IMR-90 (cell line): ENCODE measurements around the gene SLC35B4. TPM values are rescaled to one million over a fixed set of nuclear protein-coding genes. Genes with fewer than 3 reads are reported as not detected.
A peak's percentile ranks its signal among the peaks of the same experiment; 100 is the strongest.

Experiments used
- ATAC-seq: fragments of 200-7000 bp; cut with Tn5 transposase; 2 replicates; pipeline ENCODE4 v1.9.1; 2020; ENCODE audit warnings: low read depth, mild to moderate bottlenecking, moderate library complexity
- BruUV-seq: library from RNA; stranded (reverse); fragments of 400-500 nt; replicated peaks from 2 replicates; lab custom pipeline; 2021; lab: Mats Ljungman, UMichigan
- CTCF ChIA-PET: fragments of 300-600 bp; formaldehyde crosslinking; extraction: SDS; loops from one replicate; lab custom pipeline; 2021; ENCODE audit warnings: antibody characterized with exemption; lab: Yijun Ruan, JAX
- POLR2A ChIA-PET: fragments of 300-600 bp; sonication (Branson Sonifier 250); formaldehyde crosslinking; loops from one replicate; lab custom pipeline; 2022; ENCODE audit warnings: antibody characterized with exemption; ENCODE audit not compliant: unreplicated experiment; lab: Charles Lee
- DNase-seq: peaks from one replicate; pipeline ENCODE4 v3.0.0; 2013
- H2AFZ ChIP-seq: replicated peaks from 2 replicates; pipeline ENCODE3; 2013; ENCODE audit warnings: low read length, mild to moderate bottlenecking; ENCODE audit not compliant: poor library complexity
- H2AK5ac ChIP-seq: 2 replicates; pipeline ENCODE4 v1.6.1; 2013; ENCODE audit warnings: low read depth, low read length, inconsistent platforms
- H2AK9ac ChIP-seq: replicated peaks from 2 replicates; pipeline ENCODE3; 2013; ENCODE audit warnings: mild to moderate bottlenecking, low read depth, low read length, moderate library complexity; ENCODE audit not compliant: poor library complexity
- H2BK120ac ChIP-seq: 2 replicates; pipeline ENCODE4 v1.6.1; 2013; ENCODE audit warnings: low read depth, low read length, inconsistent platforms
- H2BK15ac ChIP-seq: 3 replicates; pipeline ENCODE4 v1.6.1; 2013; ENCODE audit warnings: low read depth, low read length, inconsistent platforms
- H2BK20ac ChIP-seq: 2 replicates; pipeline ENCODE4 v1.6.1; 2013; ENCODE audit warnings: low read depth, mild to moderate bottlenecking, inconsistent platforms, low read length, moderate library complexity
- H2BK5ac ChIP-seq: 2 replicates; pipeline ENCODE4 v1.6.1; 2013; ENCODE audit warnings: mild to moderate bottlenecking, low read depth, low read length, inconsistent platforms; ENCODE audit not compliant: poor library complexity, severe bottlenecking
- H3K14ac ChIP-seq: replicated peaks from 2 replicates; pipeline ENCODE4 v1.6.1; 2013; ENCODE audit warnings: low read depth, low read length, inconsistent platforms
- H3K18ac ChIP-seq: 2 replicates; pipeline ENCODE4 v1.6.1; 2013; ENCODE audit warnings: low read depth, low read length, control low read depth
- H3K23ac ChIP-seq: 2 replicates; pipeline ENCODE4 v1.6.1; 2013; ENCODE audit warnings: low read depth, low read length, inconsistent platforms
- H3K27ac ChIP-seq: 2 replicates; pipeline ENCODE4 v1.5.1; 2013; ENCODE audit warnings: mild to moderate bottlenecking, control low read depth, low read length; ENCODE audit not compliant: insufficient read depth
- H3K27me3 ChIP-seq: 2 replicates; pipeline ENCODE4 v1.6.1; 2013; ENCODE audit warnings: low read length; ENCODE audit not compliant: control insufficient read depth, insufficient read depth
- H3K36me3 ChIP-seq: 2 replicates; pipeline ENCODE4 v1.6.1; 2013; ENCODE audit warnings: low read length, mixed read lengths; ENCODE audit not compliant: control insufficient read depth, insufficient read depth
- H3K4ac ChIP-seq: 2 replicates; pipeline ENCODE4 v1.6.1; 2013; ENCODE audit warnings: low read depth, low read length, inconsistent platforms
- H3K4me1 ChIP-seq: 2 replicates; pipeline ENCODE4 v1.6.1; 2013; ENCODE audit warnings: low read length, mixed read lengths; ENCODE audit not compliant: control insufficient read depth, insufficient read depth
- H3K4me2 ChIP-seq: 2 replicates; pipeline ENCODE4 v1.6.1; 2013; ENCODE audit warnings: low read depth, mild to moderate bottlenecking, control low read depth, low read length, moderate library complexity
- H3K4me3 ChIP-seq: 2 replicates; pipeline ENCODE4 v1.5.1; 2013; ENCODE audit warnings: low read depth, mild to moderate bottlenecking, control low read depth, low read length, moderate library complexity; ENCODE audit not compliant: insufficient read depth
- H3K56ac ChIP-seq: 2 replicates; pipeline ENCODE4 v1.6.1; 2013; ENCODE audit warnings: low read length, inconsistent platforms; ENCODE audit not compliant: insufficient read depth; ENCODE audit errors: extremely low read depth
- H3K79me1 ChIP-seq, 2 experiments: 2 replicates each; pipeline ENCODE4 v1.6.1; 2013; ENCODE audit warnings: low read length in 2 of 2, inconsistent platforms in 1 of 2, low read depth in 1 of 2
- H3K9ac ChIP-seq: 2 replicates; pipeline ENCODE4 v1.6.1; 2013; ENCODE audit warnings: low read depth, low read length, control low read depth
- H3K9me1 ChIP-seq: 2 replicates; pipeline ENCODE4 v1.6.1; 2013; ENCODE audit warnings: low read length, inconsistent platforms; ENCODE audit not compliant: insufficient read depth
- H3K9me3 ChIP-seq: 2 replicates; pipeline ENCODE4 v1.6.1; 2013; ENCODE audit warnings: low read length; ENCODE audit not compliant: control insufficient read depth, insufficient read depth
- H4K20me1 ChIP-seq: 2 replicates; pipeline ENCODE4 v1.6.1; 2013; ENCODE audit warnings: low read length, inconsistent platforms; ENCODE audit not compliant: insufficient read depth
- H4K5ac ChIP-seq: 2 replicates; pipeline ENCODE4 v1.6.1; 2013; ENCODE audit warnings: mild to moderate bottlenecking, low read depth, low read length, control low read depth
- H4K8ac ChIP-seq, 2 experiments: 2 replicates each; pipeline ENCODE4 v1.6.1; 2013; ENCODE audit warnings: low read depth in 2 of 2, low read length in 2 of 2, control low read depth in 1 of 2, inconsistent platforms in 1 of 2
- H4K91ac ChIP-seq: 2 replicates; pipeline ENCODE4 v1.6.1; 2013; ENCODE audit warnings: low read depth, low read length, inconsistent platforms; ENCODE audit not compliant: insufficient read depth
- CEBPB ChIP-seq: IDR thresholded peaks from 2 replicates; pipeline ENCODE4 v1.6.1; 2012; ENCODE audit warnings: low read depth, low read length, improper control_type of control experiment
- CHD1 ChIP-seq: IDR thresholded peaks from 2 replicates; pipeline ENCODE4 v1.6.1; 2012; ENCODE audit warnings: low read depth, low read length, improper control_type of control experiment
- CTCF ChIP-seq: conservative IDR thresholded peaks from 2 replicates; pipeline ENCODE4 v1.5.1; 2012; ENCODE audit warnings: mild to moderate bottlenecking, low read depth, low read length, improper control_type of control experiment
- FOS ChIP-seq: fragments of 150-350 bp; IDR thresholded peaks from 2 replicates; pipeline ENCODE4 v1.6.1; 2016; ENCODE audit warnings: low read depth, low read length
- MAZ ChIP-seq: IDR thresholded peaks from 2 replicates; pipeline ENCODE4 v1.6.1; 2012; ENCODE audit warnings: low read depth, mild to moderate bottlenecking, low read length, improper control_type of control experiment, moderate library complexity, borderline replicate concordance
- RAD21 ChIP-seq: IDR thresholded peaks from 2 replicates; pipeline ENCODE4 v1.6.1; 2012; ENCODE audit warnings: low read length, improper control_type of control experiment
- RCOR1 ChIP-seq: IDR thresholded peaks from 2 replicates; pipeline ENCODE4 v1.6.1; 2012; ENCODE audit warnings: mild to moderate bottlenecking, low read length, improper control_type of control experiment; ENCODE audit not compliant: insufficient replicate concordance
- WGBS, 2 experiments: methylation state at CpG; one replicate each; pipeline versions ENCODE4 v1.1.5 to v1.1.7; 2013; ENCODE audit warnings: missing lambda C conversion rate in 2 of 2; ENCODE audit not compliant: insufficient read length in 1 of 2; ENCODE audit errors: extremely low coverage in 2 of 2; 5-methylcytosine and 5-hydroxymethylcytosine counted together
- dilution Hi-C: fragments of 300-500 bp; cut with HindIII; formaldehyde crosslinking; loops from one replicate; pipeline ENCODE4 v1.14.3; 2018; ENCODE audit warnings: low sequenced_read_pairs; ENCODE audit not compliant: unreplicated experiment
- in situ Hi-C: fragments of 300-500 bp; cut with MboI; formaldehyde crosslinking; loops from 3 replicates; pipeline ENCODE4 v1.14.3; 2019; ENCODE audit warnings: low sequenced_read_pairs, inconsistent platforms, mixed read lengths
- intact Hi-C: fragments of 100-400 bp; cut with micrococcal nuclease; formaldehyde crosslinking; loops from 2 replicates; pipeline ENCODE4 v1.10.0; 2022
- polyA plus RNA-seq, 3 experiments: library from polyadenylated mRNA; depleted of rRNA; stranded (reverse); fragments of >200 nt; gene quantifications; 2 replicates each; pipeline ENCODE4 v1.2.3, GENCODE V29; 2012; ENCODE audit warnings: low replicate concordance in 1 of 3
- total RNA-seq: library from RNA; depleted of rRNA; stranded (reverse); fragments of >200 nt; gene quantifications from 2 replicates; pipeline ENCODE4 v1.2.3, GENCODE V29; 2012

The SLC35B4 gene
- total and polyA plus RNA-seq, 2 of the 4 experiments (the other 2 are of a cell fraction), result 10.0 to 15.6 TPM

- TF ChIP-seq CEBPB (no peak), MAZ (peak; percentile 63; the same call in 1 of the 2 replicates), RCOR1 (no peak), FOS (no peak), CHD1 (no peak), RAD21 (no peak)
These were observed at the start of gene SLC35B4 (continued) for GRCh38 chr7:134316539-134317344.

GRCh38 chr7:134366481-134366880 lies 49.8 kb upstream of the SLC35B4 start:
- ChIA-PET POLR2A (no interaction called here), CTCF (interaction anchor here (0.8 kb wide), 1 partner anchor 11 kb away, joined by 3 read pairs; no protein-coding TSS in a partner anchor)
- peaks cover 10% of the 10 kb centered on the region for H3K4me1 ChIP-seq
- no peak overlapping the region for H4K91ac ChIP-seq
- no peak overlapping the region for H3K23ac ChIP-seq
- no peak overlapping the region for H2AK5ac ChIP-seq
- H3K27ac ChIP-seq, result no peak overlapping the region
- no CpG with 5 or more reads among the region's 1 CpG for WGBS, 2 experiments
- peak overlapping the region; percentile 65; the same call in 1 of the 2 replicates for H3K18ac ChIP-seq
- dilution Hi-C loops (no loop called here), in situ Hi-C loops (no loop called here), intact Hi-C loops (no loop called here)
- no peaks in the 10 kb centered on the region for H3K36me3 ChIP-seq
- H2BK15ac ChIP-seq, result no peak overlapping the region
- ATAC-seq (no peak), DNase-seq (no peak)
- H3K4ac ChIP-seq, result no peak overlapping the region
- H3K9me1 ChIP-seq, result no peaks in the 10 kb centered on the region
- no peak overlapping the region for H3K4me2 ChIP-seq
- H2BK5ac ChIP-seq, result no peak overlapping the region
- peak; percentile 81 for TF ChIP-seq CEBPB
- no peak for TF ChIP-seq CTCF
- no peak overlapping the region for H3K9ac ChIP-seq
- no peak overlapping the region for H3K4me3 ChIP-seq
- no peaks in the 10 kb centered on the region for H3K79me1 ChIP-seq
- H3K56ac ChIP-seq, result no peak overlapping the region
- H2AK9ac ChIP-seq, result no peak overlapping the region
- no peaks in the 10 kb centered on the region; the same call in none of the 2 replicates for H3K27me3 ChIP-seq
- no peak overlapping the region for H3K14ac ChIP-seq
- no peaks in the 10 kb centered on the region for H4K20me1 ChIP-seq
- H3K9me3 ChIP-seq, result no peaks in the 10 kb centered on the region
- no peak overlapping the region for H2BK120ac ChIP-seq
- H4K5ac ChIP-seq, result no peak overlapping the region
- no peak overlapping the region for H4K8ac ChIP-seq
- no TSS peak for BruUV-seq
- no peak overlapping the region for H2AFZ ChIP-seq
- no peak overlapping the region for H2BK20ac ChIP-seq
